OCI-LY7 (cell line): ENCODE results near the gene NPDC1.

Source experiments
- EZH2phosphoT487 ChIP-seq: fragments of 200-600 bp; sonication (generic); IDR thresholded peaks from 2 replicates; pipeline ENCODE4 v1.6.1; 2018; ENCODE audit warnings: low read depth, borderline replicate concordance, mild to moderate bottlenecking, mixed run types, antibody characterized with exemption, low read length, moderate library complexity, mixed read lengths
- TF ChIP-seq, protein P1 (sequence below): fragments of 200-600 bp; sonication (generic); conservative IDR thresholded peaks from 2 replicates; pipeline ENCODE4 v1.5.1; 2014; ENCODE audit warnings: mild to moderate bottlenecking, antibody characterized with exemption, low read length, moderate library complexity, mixed read lengths

DNA sequence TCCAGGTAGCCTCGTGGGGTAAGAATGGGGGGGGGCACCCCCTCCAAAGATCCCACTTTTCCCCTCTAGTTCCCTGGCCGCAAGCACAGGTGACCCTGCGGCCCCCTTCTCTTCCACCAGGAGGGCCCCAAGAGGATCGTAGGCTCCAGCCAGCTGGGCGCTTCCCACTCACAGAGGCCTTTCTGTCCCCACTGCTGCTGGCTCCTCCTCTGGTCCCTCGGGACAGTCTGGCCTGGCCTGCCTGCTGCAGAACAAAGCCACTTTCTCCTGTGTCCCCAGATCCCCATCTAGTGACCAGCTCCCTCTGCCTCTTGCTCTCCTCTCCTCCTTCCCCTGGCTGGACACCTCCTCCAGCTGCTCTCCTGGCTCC is 24.9 kb upstream of the NPDC1 start:
- TF ChIP-seq, protein P1, sequence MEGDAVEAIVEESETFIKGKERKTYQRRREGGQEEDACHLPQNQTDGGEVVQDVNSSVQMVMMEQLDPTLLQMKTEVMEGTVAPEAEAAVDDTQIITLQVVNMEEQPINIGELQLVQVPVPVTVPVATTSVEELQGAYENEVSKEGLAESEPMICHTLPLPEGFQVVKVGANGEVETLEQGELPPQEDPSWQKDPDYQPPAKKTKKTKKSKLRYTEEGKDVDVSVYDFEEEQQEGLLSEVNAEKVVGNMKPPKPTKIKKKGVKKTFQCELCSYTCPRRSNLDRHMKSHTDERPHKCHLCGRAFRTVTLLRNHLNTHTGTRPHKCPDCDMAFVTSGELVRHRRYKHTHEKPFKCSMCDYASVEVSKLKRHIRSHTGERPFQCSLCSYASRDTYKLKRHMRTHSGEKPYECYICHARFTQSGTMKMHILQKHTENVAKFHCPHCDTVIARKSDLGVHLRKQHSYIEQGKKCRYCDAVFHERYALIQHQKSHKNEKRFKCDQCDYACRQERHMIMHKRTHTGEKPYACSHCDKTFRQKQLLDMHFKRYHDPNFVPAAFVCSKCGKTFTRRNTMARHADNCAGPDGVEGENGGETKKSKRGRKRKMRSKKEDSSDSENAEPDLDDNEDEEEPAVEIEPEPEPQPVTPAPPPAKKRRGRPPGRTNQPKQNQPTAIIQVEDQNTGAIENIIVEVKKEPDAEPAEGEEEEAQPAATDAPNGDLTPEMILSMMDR = no peak
- TF ChIP-seq EZH2phosphoT487 = no peak
